ENCODE measurements around the gene UBXN10. TPM values are rescaled to one million over a fixed set of nuclear protein-coding genes. Genes with fewer than 3 reads are reported as not detected.

Gene UBXN10
- total and polyA plus RNA-seq, 2 donors (not counting 3 experiments of a cell fraction or from before 2014, with no cell fraction given) = not detected

DNA sequence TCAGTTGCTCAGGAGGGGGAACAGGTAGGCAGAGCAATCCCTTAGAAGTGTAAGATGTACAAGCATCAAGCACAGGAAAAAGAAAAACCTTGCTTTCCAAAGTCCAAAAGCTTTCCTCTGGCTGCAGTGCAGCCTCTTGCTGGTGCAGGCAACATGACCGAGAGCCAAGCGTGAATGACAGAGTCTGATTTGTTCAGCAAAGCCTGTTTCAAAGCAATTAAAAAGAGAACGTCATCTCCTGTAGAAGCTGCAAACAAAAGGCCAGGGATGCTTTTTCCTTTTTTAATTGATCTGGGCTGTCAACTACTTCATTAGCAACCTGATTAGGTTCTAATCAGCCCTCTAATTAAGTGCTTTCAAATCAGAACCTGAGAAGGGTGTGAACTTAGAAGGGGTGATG, 38.6 kb downstream of the UBXN10 start:
- Histone ChIP-seq H3K79me2 (ENCODE audit: control insufficient read depth, insufficient read depth, low read length) (no peaks in the 10 kb centered on the region), H3K9ac (replicated peaks; ENCODE audit: extremely low read depth, insufficient read depth, low read length) (no peak overlapping the region), H3K27ac (ENCODE audit: insufficient read depth, low read depth, low read length) (no peak overlapping the region), H3K9me3 (replicated peaks; ENCODE audit: control insufficient read depth, insufficient read depth, low read length) (no peaks in the 10 kb centered on the region), H4K20me1 (replicated peaks; ENCODE audit: control insufficient read depth, extremely low read depth, insufficient read depth, low read length) (no peaks in the 10 kb centered on the region), H3K4me1 (ENCODE audit: control insufficient read depth, extremely low read depth, insufficient read depth, low read length) (no peaks in the 10 kb centered on the region), H2AFZ (ENCODE audit: low read depth, low read length) (no peak overlapping the region), H3K27me3 (ENCODE audit: control insufficient read depth in 2 of 2, insufficient read depth in 2 of 2, low read length in 2 of 2) (peaks cover 0 to 6% of the 10 kb centered on the region in 2 experiments), H3K9me1 (replicated peaks; ENCODE audit: control insufficient read depth, extremely low read depth, insufficient read depth, low read length) (no peaks in the 10 kb centered on the region), H3K36me3 (ENCODE audit: control insufficient read depth in 2 of 2, extremely low read depth in 1 of 2, insufficient read depth in 2 of 2, low read length in 2 of 2) (no peaks in the 10 kb centered on the region), H3K4me2 (ENCODE audit: insufficient read depth, low read length) (no peak overlapping the region), H3K4me3 (replicated peaks in 1 of 3; ENCODE audit: insufficient read depth in 1 of 3, low read depth in 1 of 3, low read length in 3 of 3) (no peak overlapping the region)
- TF ChIP-seq GATA2 (IDR thresholded peaks at IDR 0.05; ENCODE audit: insufficient read depth, insufficient read length, low read depth, low read length) = no peak
- TF ChIP-seq POLR2AphosphoS5 (IDR thresholded peaks at IDR 0.05; ENCODE audit: insufficient read depth, low read depth, low read length) = no peak
- no peak for TF ChIP-seq JUN (IDR thresholded peaks at IDR 0.05; ENCODE audit: borderline replicate concordance, insufficient read depth, insufficient read length, low read depth)
- TF ChIP-seq MAX (IDR thresholded peaks at IDR 0.05; ENCODE audit: insufficient read depth, insufficient read length) = no peak
- no peak for TF ChIP-seq EZH2 (IDR thresholded peaks at IDR 0.05; ENCODE audit: borderline replicate concordance, low read depth, low read length, severe bottlenecking)
- no peak for TF ChIP-seq FOS (IDR thresholded peaks at IDR 0.05; ENCODE audit: borderline replicate concordance, insufficient read depth, low read length)
- no peak for TF ChIP-seq CTCF (IDR thresholded peaks at IDR 0.05; ENCODE audit: extremely low read depth in 1 of 2, insufficient read depth in 1 of 2, low read depth in 1 of 2, low read length in 2 of 2)
- no peak for TF ChIP-seq MYC (IDR thresholded peaks at IDR 0.05; ENCODE audit: low read depth, low read length)
- TF ChIP-seq POLR2A (IDR thresholded peaks at IDR 0.05; ENCODE audit: low read depth, low read length) = no peak
- ChIA-PET POLR2A (no interaction called here), CTCF (interaction anchor here (1.4 kb wide), 1 partner anchor 9 kb away, joined by 3 read pairs; no protein-coding TSS in a partner anchor)
- dilution Hi-C loops (cut with MboI; ENCODE audit: extremely low pct_ligation_motif_present, low sequenced_read_pairs) = no loop called here
- intact Hi-C loops (cut with micrococcal nuclease) = no loop called here
- DNase-seq (ENCODE audit: low read depth, low spot score) (no peak), FAIRE-seq (no peak)
- BruUV-seq (replicated peaks) = no TSS peak

All from endothelial cell of umbilical vein (primary cell).